ENCODE results near the gene PSMD6. TPM values are rescaled to one million over a fixed set of nuclear protein-coding genes. Genes with fewer than 3 reads are reported as not detected.

The PSMD6 gene
- 10 to 100 TPM; 47.4 to 64.5 (median 58.9) TPM for total RNA-seq

- WGBS, 2 donors, result 3 to 8% methylated on average over 18 to 49 of the region's 59 CpGs
- H3K9me3 ChIP-seq, result no peaks in the 10 kb centered on the region
- no peaks in the 10 kb centered on the region for H3K27me3 ChIP-seq
- no peak for TF ChIP-seq POLR2A (IDR thresholded peaks at IDR 0.05)
- TF ChIP-seq EP300 (IDR thresholded peaks at IDR 0.05), result peak; percentile 54 to 86
- TF ChIP-seq, protein P1, sequence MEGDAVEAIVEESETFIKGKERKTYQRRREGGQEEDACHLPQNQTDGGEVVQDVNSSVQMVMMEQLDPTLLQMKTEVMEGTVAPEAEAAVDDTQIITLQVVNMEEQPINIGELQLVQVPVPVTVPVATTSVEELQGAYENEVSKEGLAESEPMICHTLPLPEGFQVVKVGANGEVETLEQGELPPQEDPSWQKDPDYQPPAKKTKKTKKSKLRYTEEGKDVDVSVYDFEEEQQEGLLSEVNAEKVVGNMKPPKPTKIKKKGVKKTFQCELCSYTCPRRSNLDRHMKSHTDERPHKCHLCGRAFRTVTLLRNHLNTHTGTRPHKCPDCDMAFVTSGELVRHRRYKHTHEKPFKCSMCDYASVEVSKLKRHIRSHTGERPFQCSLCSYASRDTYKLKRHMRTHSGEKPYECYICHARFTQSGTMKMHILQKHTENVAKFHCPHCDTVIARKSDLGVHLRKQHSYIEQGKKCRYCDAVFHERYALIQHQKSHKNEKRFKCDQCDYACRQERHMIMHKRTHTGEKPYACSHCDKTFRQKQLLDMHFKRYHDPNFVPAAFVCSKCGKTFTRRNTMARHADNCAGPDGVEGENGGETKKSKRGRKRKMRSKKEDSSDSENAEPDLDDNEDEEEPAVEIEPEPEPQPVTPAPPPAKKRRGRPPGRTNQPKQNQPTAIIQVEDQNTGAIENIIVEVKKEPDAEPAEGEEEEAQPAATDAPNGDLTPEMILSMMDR (IDR thresholded peaks at IDR 0.05), result peak; percentile 99 to 100 (median 99)
- H3K36me3 ChIP-seq, result peaks cover 0 to 19% (median 0%) of the 10 kb centered on the region in 3 donors
- H3K4me3 ChIP-seq, result peak within 1 kb of the TSS; percentile 73 to 94 (median 90)
- peak; percentile 75 to 88 for DNase-seq (ENCODE audit: low spot score in 2 of 2)
- peak within 1 kb of the TSS; percentile 70 to 87 (median 83) for H3K27ac ChIP-seq
- H3K4me1 ChIP-seq, result peaks cover 0 to 37% (median 12%) of the 10 kb centered on the region in 4 donors
Observed at GRCh38 chr3:64023187-64023860, at the start of gene PSMD6. PSMD6 (minus strand) TSS chr3:64023494; CDS start chr3:64023419, 75 bp downstream.

DNA sequence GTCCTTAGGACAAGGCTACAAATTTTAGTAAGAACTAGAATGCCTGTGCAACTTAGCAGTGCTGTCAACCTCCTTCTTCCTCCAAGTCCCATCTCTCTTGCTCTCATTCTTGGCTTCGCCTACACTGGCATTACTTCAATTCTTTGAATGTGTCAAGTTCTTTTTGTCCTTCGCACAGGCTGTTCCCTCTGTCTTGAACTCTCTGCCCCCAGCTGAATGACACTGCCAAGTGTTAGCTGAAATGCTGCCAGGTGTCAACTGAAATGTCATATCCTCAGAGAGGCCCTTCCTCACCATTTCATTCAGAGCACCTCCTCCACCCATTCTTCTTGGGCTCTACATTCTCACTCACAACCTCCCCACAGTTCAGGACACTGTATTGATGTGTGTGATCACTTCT is 48.8 kb upstream of the PSMD6 start:
- 40 to 48% methylated on average over 2 of the region's 2 CpGs for WGBS, 2 donors
- Histone ChIP-seq H3K4me3 (no peak overlapping the region), H3K27ac (peak overlapping the region in 2 of 4 donors; percentile 15 to 44), H3K36me3 (no peaks in the 10 kb centered on the region), H3K27me3 (no peaks in the 10 kb centered on the region), H3K9me3 (peaks cover 0 to 3% (median 0%) of the 10 kb centered on the region in 4 donors), H3K4me1 (peaks cover 0 to 42% (median 0%) of the 10 kb centered on the region in 4 donors)
- DNase-seq (ENCODE audit: low spot score in 2 of 2), result no peak
- TF ChIP-seq POLR2A (IDR thresholded peaks at IDR 0.05) (no peak), EP300 (IDR thresholded peaks at IDR 0.05) (peak in 1 of 2 donors; percentile 42)
- TF ChIP-seq, protein P1 (IDR thresholded peaks at IDR 0.05), result no peak

DNA sequence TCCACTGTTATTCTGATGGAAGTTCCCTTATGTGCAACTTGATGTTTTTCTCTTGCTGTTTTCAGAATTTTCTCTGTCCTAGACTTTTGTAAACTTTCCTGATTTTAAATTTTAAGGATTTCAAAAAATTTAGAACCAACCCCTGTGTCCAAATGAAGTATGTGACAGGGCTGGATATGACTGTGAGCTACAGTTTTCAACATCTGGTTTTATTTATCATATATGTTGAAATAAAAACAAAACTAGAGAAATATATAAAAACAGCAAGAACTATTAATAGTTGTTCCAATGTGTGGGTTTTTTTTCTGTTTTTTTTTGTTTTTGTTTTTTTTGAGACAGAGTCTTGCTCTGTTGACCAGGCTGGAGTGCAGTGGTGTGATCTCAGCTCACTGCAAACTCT is 47.4 kb upstream of the PSMD6 start:
- DNase-seq (ENCODE audit: low spot score in 2 of 2), result no peak
- no peak overlapping the region for H3K27ac ChIP-seq
- no peaks in the 10 kb centered on the region for H3K36me3 ChIP-seq
- H3K27me3 ChIP-seq, result no peaks in the 10 kb centered on the region
- no peak for TF ChIP-seq EP300 (IDR thresholded peaks at IDR 0.05)
- no peak for TF ChIP-seq POLR2A (IDR thresholded peaks at IDR 0.05)
- TF ChIP-seq, protein P1 (IDR thresholded peaks at IDR 0.05), result no peak
- H3K4me1 ChIP-seq, result peaks cover 0 to 46% (median 0%) of the 10 kb centered on the region in 4 donors
- H3K9me3 ChIP-seq, result peaks cover 0 to 3% (median 0%) of the 10 kb centered on the region in 4 donors
- no peak overlapping the region for H3K4me3 ChIP-seq

- TF ChIP-seq, protein P1 (IDR thresholded peaks at IDR 0.05), result no peak
- TF ChIP-seq EP300 (IDR thresholded peaks at IDR 0.05) (peak in 1 of 2 donors; percentile 14), POLR2A (IDR thresholded peaks at IDR 0.05) (no peak)
- no peak for DNase-seq (ENCODE audit: low spot score in 2 of 2)
- peaks cover 0 to 35% (median 0%) of the 10 kb centered on the region in 4 donors for H3K4me1 ChIP-seq
- H3K9me3 ChIP-seq, result peaks cover 0 to 3% (median 0%) of the 10 kb centered on the region in 4 donors
- no peaks in the 10 kb centered on the region for H3K36me3 ChIP-seq
- H3K27me3 ChIP-seq, result no peaks in the 10 kb centered on the region
- WGBS, 2 donors, result 47 to 49% methylated on average over 10 of the region's 10 CpGs
- no peak overlapping the region for H3K4me3 ChIP-seq
- peak overlapping the region in 2 of 4 donors; percentile 26 to 57 for H3K27ac ChIP-seq
Observed at GRCh38 chr3:64067506-64068346, 44.4 kb upstream of the PSMD6 start.
